Heart left ventricle (tissue), 13 donors: ENCODE measurements around the gene MAN2A1.

Experiments used
- POLR2A ChIP-seq, 2 donors: fragments of 450-650 bp; IDR thresholded peaks; one replicate each; pipeline ENCODE4 v1.6.1; 2017; ENCODE audit warnings: antibody characterized with exemption in 2 of 2, mild to moderate bottlenecking in 2 of 2, moderate library complexity in 2 of 2
- TF ChIP-seq, protein P1 (sequence below), 12 donors: fragments of 200-600 bp; sonication (generic) in 4 of 12; IDR thresholded peaks; one replicate each; pipeline versions ENCODE4 v1.5.0 to v1.8.0; 2018 to 2022; ENCODE audit warnings: antibody characterized with exemption in 12 of 12, mild to moderate bottlenecking in 5 of 12
- donor health status: ischemic (EF 13 %, LVEDD 7.1; RV severe dilation, severe dysfunction).
- donor health status: DM: no; HTN: yes; CAD: no.
- donor health status: DM: no; HTN: no; CAD: no.
- donor health status: ischemic (EF 25% LVEDD 6.9; RV normal size, moderate dysfunction).
- donor health status: ischemic (EF 25% LVEDD 5.7; RV mildly dilated, moderate dysfunction).
- donor health status: ischemic (EF 35%, LVEDD 5.7; RV mildly dilated, moderate dysfunction).
- donor health status: nonischemic (EF 11% LVEDD 7.7; RV severe dilation, severe dysfunction).
- donor health status: DM: yes; HTN: yes; CAD: no.
- donor health status: PGD.
- donor health status: ischemic (EF 29% LVEDD 5.4; RV normal size, mild dysfunction).
- donor health status: nonischemic (EF 23%, LVEDD 6.1; RV moderate dilation, normal function).

DNA sequence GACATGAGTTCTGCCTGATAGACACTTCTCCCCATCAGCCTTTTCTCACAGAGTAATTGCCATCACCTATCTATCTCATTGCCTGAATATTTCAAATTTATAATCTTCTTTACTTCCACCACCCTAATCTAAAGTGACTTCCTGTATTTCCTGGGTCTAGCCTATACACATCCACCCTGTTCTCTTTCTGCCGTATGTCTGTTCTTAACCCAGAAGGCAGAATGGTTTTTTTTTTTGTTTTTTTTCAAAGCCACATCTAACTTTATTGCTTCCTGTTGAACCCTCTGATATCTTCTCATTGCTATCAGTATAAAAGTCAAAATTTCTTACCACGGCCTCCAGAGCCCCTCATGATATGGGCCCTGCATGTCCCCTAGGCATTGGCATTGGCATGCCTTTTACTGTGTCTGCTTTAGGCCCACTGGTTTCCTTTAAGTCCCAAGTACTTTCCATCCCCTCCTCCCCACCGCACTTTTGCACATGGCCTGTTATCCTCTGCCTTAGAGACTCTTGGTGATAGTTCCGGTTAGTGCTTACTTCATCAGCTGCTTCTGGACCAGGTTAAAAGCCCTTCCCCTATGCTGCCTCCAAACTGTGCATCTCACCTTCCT lies 159.9 kb downstream of the MAN2A1 start:
- TF ChIP-seq, protein P1, sequence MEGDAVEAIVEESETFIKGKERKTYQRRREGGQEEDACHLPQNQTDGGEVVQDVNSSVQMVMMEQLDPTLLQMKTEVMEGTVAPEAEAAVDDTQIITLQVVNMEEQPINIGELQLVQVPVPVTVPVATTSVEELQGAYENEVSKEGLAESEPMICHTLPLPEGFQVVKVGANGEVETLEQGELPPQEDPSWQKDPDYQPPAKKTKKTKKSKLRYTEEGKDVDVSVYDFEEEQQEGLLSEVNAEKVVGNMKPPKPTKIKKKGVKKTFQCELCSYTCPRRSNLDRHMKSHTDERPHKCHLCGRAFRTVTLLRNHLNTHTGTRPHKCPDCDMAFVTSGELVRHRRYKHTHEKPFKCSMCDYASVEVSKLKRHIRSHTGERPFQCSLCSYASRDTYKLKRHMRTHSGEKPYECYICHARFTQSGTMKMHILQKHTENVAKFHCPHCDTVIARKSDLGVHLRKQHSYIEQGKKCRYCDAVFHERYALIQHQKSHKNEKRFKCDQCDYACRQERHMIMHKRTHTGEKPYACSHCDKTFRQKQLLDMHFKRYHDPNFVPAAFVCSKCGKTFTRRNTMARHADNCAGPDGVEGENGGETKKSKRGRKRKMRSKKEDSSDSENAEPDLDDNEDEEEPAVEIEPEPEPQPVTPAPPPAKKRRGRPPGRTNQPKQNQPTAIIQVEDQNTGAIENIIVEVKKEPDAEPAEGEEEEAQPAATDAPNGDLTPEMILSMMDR (IDR thresholded peaks at IDR 0.05) = no peak
- TF ChIP-seq POLR2A (IDR thresholded peaks at IDR 0.05) = no peak
